Brain microvascular endothelial cell (primary cell): ENCODE data around the gene DLG2.

Experiments
- DNase-seq: peaks from one replicate; pipeline ENCODE4 v3.0.0-alpha.2; 2020
- H3K27ac ChIP-seq: fragments of 250-450 bp; sonication (Bioruptor Pico); 2 replicates; pipeline ENCODE4 v1.5.1; 2020; ENCODE audit warnings: mild to moderate bottlenecking, moderate library complexity
- H3K27me3 ChIP-seq: fragments of 250-450 bp; sonication (Bioruptor Pico); replicated peaks from 2 replicates; pipeline ENCODE4 v1.5.1; 2020; ENCODE audit warnings: mild to moderate bottlenecking
- H3K36me3 ChIP-seq: fragments of 250-450 bp; sonication (Bioruptor Pico); replicated peaks from 2 replicates; pipeline ENCODE4 v1.5.1; 2020; ENCODE audit warnings: mild to moderate bottlenecking
- H3K4me3 ChIP-seq: 2 replicates; pipeline ENCODE4 v1.5.1; 2011; ENCODE audit warnings: low read depth, mild to moderate bottlenecking, control low read depth, low read length, moderate library complexity
- CTCF ChIP-seq: IDR thresholded peaks from 2 replicates; pipeline ENCODE4 v1.5.1; 2011; ENCODE audit warnings: low read depth, mild to moderate bottlenecking, moderate library complexity, low read length, control low read depth, inconsistent platforms; ENCODE audit errors: missing control alignments
- in situ Hi-C: cut with HindIII; loops from 2 replicates; pipeline ENCODE4 v1.10.0; 2017; ENCODE audit warnings: low sequenced_read_pairs, low pct_ligation_motif_present

DLG2 gene

GRCh38 chr11:84215672-84216071 is 1411.5 kb downstream of the DLG2 start:
- Histone ChIP-seq H3K4me3 (no peak overlapping the region), H3K27ac (no peak overlapping the region), H3K36me3 (no peaks in the 10 kb centered on the region), H3K27me3 (no peaks in the 10 kb centered on the region)
- no peak for DNase-seq
- TF ChIP-seq CTCF: no peak
- in situ Hi-C loops: no loop called here

- no peak overlapping the region for H3K27ac ChIP-seq
- in situ Hi-C loops: no loop called here
- no peak overlapping the region for H3K4me3 ChIP-seq
- no peak for DNase-seq
- TF ChIP-seq CTCF: no peak
- H3K36me3 ChIP-seq: no peaks in the 10 kb centered on the region
- no peaks in the 10 kb centered on the region for H3K27me3 ChIP-seq
Measured at GRCh38 chr11:84214557-84214956, 1412.6 kb downstream of the DLG2 start.

- in situ Hi-C loops: no loop called here
- no peaks in the 10 kb centered on the region for H3K27me3 ChIP-seq
- no peaks in the 10 kb centered on the region for H3K36me3 ChIP-seq
- TF ChIP-seq CTCF: no peak
- H3K27ac ChIP-seq: no peak overlapping the region
- H3K4me3 ChIP-seq: no peak overlapping the region
- DNase-seq: no peak
Measured at GRCh38 chr11:84212468-84213390, 1414.4 kb downstream of the DLG2 start.

- Histone ChIP-seq H3K27me3 (no peaks in the 10 kb centered on the region), H3K27ac (no peak overlapping the region), H3K36me3 (no peaks in the 10 kb centered on the region), H3K4me3 (no peak overlapping the region)
- TF ChIP-seq CTCF: no peak
- in situ Hi-C loops: no loop called here
- no peak for DNase-seq
Measured at GRCh38 chr11:84211896-84212295, 1415.2 kb downstream of the DLG2 start.

GRCh38 chr11:84194696-84195095 is 1432.4 kb downstream of the DLG2 start:
- Histone ChIP-seq H3K36me3 (no peaks in the 10 kb centered on the region), H3K27me3 (no peaks in the 10 kb centered on the region), H3K4me3 (no peak overlapping the region), H3K27ac (no peak overlapping the region)
- no peak for DNase-seq
- in situ Hi-C loops: no loop called here
- no peak for TF ChIP-seq CTCF
